NCI-H146 treated with DMSO at 0.1 percent for 48 hours (cell line): ENCODE measurements around the gene C4orf50.
"Not testable (repeated sequence)": the region's sequence is repeated elsewhere in the genome, so short reads cannot be mapped to it uniquely, and the experiment has no call there.

ENCODE experiments used
- DNase-seq: peaks from one replicate; lab custom pipeline; 2025; ENCODE audit not compliant: unreplicated experiment; lab: John Stamatoyannopoulos, UW

Gene C4orf50

DNA sequence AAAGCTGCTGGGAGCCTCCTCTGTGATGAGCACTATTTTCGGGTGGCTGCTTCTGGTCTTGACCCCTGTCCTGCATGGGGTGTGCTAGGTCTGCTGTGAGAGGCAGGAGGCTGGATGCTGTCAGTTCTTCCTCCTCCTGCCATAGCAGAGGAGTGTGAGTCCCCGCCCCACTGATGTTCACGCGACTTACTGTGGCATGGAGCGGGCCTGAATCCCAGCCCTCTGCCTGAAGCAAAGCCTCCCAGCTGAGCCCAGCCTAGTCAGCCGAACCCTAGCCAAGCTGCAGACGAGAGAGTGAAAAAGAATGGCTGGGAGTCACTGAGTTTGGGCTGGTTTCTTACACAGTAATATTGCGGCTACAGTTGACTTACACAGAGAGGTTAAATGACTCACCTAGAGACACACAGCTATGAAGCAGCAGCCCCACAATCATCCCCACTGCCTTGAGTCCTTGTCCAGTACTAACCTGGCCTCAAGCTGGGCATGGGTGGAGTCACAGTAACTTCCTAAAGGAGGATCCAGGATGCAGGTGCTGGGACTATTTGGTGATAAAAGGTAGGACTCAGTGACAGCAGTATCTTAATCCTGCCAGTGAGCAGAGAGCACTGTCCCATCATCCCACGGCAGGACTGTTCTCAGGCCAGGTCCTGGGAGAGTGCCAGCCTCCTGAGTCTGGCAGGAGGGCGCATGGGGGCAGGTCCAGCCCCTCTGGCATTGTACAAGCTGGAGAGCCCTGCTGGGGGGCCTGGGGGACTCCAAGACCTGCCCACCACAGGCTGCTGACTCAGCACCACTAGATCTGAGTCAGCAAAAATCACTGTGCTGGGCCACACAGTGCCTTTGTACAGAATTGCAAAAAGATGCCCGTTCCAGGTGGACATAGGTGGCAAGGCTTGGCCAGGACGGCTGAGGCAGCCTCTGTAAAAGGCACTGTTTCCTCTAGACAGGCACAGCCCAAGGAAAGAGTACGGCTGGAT is 65.0 kb downstream of the C4orf50 start:
- no peak for DNase-seq

DNA sequence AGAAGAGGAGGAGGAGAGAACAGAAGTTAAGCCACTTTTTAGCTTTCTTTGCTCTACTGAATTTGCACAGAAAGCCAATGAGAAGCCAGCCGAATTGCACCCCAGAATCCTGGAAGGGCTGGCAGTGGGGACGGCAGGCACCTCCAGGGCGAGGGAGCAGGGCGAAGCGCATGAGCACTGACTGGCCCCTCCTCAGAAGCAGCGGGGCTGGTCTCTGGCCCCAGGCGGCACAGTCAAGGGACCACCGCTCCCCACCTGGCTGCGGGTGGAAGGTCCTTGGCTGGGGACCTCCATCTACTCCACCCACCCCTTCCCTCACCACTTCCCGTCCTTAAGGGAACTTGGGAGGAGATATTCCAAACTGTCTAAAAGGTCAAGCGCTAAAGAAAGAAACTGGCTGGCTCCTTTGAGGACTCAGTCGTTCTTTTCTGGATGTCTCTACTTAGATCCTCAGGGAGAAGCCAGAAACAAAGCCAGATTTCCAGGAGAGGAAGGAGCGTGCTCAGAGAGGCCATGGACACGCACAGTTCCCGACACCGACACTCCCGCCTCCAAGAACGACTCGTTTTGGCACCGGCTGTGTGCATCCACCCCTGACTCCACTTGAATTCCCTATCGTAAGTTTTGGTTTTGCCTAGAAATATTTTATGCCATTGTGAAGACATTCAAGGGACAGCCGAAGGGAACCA is 65.8 kb downstream of the C4orf50 start:
- no peak for DNase-seq

DNA sequence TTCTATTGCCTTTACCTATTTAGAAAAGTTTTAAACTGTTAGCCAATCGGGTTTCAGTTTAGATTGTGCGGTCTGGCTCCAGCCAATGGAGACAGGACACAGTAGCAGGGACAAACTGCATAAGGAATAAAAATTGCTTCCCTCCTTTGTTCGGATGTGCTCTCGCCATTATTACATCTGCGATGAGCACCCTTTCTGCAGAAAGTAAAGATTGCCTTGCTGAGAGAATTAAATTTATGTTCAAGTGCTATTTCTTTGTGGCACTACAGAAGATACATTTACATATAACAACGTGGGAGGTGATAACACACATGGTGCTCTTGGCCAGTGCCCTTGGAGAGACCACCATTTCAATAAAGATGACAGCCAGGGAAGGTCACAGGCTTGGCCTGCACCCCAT is 71.6 kb downstream of the C4orf50 start:
- DNase-seq = not testable (repeated sequence)

DNA sequence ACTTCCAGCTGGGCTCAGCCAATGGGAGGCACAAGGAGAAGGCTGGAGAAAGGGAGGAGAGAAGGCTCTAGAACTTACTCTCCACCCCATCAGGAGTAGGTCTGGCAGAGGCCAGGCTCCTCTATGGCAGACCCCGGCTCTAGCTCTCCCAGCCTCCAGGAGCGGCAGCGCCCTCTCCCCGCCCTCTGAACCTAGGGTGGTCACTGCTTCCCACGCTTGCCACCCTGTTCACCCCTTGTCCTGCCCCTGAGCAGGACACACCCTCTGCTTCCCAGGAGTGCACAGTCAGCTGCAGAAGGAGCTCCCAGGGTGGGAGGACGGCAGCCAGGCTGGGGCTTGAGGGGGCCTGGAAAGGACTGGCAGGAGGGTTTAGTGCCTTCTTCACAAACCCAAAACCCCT is 72.3 kb downstream of the C4orf50 start:
- no peak for DNase-seq

DNA sequence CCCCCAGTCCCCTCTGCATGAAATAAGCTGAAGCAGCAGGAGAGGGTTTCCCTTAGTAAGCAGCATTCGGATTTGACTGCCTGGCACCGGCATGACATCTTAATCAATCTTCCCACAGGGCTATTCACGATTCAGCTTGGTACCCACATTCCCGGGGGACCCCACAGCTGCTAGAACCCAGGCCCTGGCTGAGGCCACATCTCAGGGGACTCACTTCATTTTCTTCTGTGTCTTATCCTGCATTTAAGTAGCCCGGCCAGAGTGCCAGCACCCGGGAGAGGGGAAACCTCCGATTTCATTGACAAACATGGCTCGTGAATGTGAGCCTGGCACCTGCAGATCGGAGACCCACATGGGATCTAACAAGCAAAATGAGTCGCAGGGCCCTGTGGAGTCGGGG is 73.1 kb downstream of the C4orf50 start:
- no peak for DNase-seq

DNA sequence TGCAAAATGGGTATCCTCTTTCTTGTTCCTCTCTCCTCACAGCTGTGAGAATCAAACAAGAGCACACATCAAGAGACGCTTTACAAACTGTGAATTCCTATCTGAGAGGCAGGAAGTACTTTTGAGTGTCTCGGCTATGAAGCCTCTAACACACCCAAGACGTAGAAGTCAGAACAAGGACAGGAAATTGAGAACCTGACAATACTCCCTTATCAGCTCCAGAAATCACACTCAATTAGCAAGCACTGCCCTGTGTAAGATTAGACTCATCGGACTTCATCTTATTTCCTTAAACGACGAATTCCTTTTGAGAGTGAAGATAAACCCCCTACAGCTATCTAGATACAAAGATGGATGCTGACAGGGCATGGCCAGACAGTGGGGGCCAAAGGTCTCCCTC is 74.7 kb downstream of the C4orf50 start:
- no peak for DNase-seq

DNA sequence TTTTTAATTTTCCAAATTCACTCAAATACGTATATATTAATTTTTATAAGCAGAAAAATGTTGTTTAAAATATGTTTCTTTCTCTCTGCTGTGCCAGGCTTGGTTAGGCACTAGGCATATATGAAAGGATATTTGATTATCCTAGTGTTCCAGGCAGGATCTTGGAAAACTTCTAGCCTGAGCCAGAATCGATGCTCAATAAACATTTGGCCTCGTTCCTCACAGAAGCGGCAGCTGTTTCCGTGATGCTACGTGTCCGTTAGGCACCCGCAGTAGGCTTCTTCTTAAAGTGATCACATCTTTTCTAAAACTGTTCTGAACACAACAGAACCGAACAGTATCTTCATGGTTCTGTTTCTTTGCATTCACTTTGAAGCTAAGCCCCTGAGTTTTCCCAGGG is 75.3 kb downstream of the C4orf50 start:
- DNase-seq = no peak

DNA sequence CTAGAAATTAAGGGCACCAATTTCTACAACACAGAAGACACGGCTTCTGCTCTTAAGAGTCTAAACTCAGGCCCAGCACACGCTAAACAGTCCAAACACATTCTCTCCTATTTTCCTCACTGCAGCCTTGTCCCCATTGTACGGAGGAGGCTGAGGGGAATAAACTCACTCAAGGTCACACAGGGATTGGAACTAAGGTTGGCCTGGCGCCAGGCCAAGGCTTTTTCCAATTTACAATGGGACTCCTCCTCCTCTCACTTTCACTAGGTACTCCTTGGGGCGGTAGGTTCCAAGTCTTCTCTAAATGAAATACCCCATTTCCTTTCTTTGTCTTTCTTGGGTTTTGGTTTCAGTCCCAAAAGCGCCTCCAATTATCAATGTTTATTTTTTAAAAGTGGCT is 76.6 kb downstream of the C4orf50 start:
- DNase-seq = no peak

DNA sequence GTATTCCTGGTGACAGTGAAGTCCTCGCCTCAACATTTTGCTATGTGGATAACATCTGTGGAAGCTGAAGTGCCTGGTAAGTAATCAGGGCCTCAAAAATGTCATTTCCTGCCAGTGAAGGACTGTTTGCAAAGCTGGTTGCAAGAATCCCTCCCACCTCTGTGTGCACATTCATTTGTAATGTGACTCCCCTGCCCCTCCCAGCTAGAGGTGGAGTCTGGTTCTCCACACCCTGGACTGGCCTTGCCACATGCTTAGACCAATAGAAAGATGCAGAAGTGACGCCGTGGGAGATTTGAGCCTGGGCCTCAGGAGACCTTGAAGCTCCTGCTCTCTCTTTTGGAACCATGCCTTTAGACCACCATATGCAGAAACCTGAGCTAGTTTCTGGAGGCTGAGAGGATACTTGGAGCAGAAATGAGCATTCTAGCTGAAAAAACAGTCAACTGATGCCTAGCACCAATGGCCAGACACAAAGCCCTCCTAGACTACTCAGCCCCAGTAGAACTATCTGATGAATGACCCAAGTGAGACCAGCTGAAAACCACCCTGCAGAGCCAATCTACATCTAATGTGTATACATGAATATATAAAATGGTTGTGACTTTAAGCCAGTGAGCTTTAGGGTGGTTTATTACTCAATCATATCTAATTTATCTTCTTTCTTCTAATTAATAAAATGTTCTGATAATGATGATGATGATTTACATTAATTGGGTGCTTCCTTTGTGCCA is 77.6 kb downstream of the C4orf50 start:
- DNase-seq = peak; percentile 35

DNA sequence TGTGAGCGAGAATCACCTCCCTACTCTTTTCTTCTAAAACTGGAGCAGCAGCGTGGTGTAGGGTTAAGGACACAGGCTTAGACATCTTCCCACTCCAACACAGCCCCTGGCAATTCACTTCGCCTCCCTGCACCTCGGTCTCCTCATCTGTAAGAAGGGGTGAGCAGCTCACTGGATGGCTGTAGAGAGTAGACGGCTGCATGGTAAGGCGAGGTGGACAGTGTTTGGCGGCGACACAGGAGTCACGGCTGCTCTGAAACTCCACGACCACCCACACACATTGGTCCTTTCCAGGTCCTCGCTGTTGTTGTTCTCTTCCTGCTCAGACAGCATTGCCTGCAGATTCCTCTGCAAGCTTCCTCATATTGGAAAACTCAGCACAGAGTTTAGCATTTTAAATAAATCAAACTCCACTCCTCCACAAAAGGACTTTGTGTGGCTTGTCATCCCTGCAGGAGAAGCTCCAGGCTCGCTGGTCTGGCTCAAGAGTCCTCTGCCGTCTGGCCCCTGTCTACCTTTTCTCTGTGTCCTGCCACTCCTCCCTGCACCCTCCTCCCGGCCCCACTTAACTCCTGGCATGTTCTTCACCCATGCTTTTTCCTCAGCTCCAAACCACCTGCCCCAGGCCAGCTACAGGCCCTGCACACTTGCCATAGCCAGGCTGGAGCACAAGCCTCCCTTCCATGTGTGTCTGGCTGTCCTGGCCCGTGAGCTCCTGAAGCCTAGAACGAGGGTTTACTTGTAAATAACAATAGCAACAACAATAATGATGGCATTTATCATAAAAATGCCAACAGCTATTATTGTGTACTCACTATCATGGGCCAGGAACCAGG is 84.0 kb downstream of the C4orf50 start:
- no peak for DNase-seq

DNA sequence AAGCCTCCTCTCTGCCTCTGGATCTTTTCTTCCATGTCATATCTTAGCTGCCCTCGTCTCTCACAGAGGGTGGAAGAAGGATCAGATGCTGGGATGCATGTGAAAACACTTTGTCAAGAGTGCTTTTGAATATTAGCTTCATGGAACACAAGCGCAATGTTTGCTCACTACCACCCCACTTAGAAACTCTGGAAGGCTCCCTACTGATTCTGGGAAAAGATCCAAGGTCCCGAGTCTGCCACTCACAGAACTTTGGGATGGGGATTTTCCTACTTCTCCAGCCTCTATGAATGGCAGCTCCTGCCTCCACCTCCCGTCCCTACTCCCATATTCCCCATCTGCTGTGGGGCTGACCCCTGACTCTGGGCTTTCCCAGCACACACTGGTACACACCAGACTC is 85.1 kb downstream of the C4orf50 start:
- peak; percentile 15 for DNase-seq

DNA sequence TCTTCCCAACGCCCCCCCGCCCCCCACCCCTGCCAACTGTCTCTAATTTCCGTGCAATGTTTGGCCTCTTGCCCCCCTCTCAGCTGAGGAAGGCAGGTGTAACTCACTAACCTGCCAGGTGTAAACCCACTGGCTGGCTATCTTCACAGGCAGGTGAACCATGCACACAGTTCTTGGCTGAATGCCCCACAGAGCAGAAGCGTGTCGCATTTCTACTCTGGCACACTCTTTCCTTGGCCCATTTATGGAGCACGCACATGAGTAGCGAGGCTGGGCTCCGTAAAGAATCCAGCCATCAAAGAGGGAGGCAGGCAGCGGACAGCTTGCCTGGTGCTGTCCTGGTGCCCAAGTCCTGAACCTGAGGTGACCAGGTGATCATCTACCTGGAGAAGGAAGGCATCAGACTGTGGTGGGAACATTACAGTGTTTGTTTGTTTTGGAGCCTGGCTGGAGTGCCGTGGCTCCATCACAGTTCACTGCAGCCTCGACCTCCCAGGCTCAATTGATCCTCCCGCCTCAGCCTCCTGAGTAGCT is 86.1 kb downstream of the C4orf50 start:
- DNase-seq = peak; percentile 75

DNA sequence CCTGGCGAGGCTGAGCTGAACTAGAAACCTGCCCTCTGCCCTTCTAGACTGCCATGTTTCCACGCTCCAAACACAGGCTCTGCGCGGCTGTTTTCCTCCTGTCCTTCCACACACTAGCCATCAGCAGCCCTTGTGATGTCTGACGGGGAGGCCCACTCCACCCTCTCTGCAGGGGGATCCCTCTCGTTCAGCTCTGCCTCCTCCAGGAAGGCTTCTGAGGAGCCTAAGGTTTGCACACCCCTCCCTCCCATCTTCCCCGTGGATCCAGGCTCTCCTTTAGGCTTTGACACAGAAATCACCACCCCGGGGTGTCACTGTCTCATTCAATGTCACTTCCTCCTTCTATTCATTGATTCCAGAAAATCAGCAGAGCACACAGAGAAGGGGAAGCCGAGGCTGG is 86.7 kb downstream of the C4orf50 start:
- DNase-seq = no peak

DNA sequence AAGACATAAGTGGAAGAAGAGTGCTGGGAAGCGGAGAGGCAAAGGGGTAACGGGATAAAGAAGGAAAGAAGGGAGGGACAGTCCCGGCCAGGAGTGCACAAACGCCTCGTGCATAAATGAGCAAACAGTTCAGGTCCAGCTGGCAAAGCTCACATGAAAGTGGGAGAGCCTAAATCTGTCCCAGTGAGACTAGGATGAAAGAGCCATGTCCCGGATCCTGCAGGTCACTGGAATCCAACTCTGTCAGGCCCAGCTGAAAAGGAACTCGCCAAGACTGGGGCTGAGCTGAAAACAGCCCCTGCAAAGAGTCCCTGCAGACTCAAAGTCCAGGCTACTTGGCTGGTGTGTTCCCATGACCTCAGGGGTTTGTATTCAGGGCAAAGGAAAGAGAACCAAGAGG is 87.4 kb downstream of the C4orf50 start:
- DNase-seq = no peak

DNA sequence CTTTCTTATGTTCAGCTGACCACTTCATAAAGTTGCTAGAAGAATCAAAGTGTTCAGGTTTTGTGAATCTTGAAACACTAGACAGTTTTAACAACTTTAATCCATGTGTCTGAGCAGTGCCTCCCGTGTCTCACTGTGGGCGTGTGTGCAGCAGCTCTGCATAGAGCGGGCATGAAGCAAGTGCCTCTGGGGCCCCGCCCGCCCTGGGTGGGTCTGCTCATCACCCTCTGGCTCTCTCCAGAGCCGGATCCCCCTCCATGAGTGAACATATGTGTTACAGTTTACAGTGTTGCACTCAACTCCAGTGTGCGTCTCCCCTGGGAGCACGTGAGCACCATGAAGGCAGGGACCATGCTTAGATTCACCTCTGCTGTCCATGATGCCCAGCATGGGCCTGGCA is 87.8 kb downstream of the C4orf50 start:
- no peak for DNase-seq

DNA sequence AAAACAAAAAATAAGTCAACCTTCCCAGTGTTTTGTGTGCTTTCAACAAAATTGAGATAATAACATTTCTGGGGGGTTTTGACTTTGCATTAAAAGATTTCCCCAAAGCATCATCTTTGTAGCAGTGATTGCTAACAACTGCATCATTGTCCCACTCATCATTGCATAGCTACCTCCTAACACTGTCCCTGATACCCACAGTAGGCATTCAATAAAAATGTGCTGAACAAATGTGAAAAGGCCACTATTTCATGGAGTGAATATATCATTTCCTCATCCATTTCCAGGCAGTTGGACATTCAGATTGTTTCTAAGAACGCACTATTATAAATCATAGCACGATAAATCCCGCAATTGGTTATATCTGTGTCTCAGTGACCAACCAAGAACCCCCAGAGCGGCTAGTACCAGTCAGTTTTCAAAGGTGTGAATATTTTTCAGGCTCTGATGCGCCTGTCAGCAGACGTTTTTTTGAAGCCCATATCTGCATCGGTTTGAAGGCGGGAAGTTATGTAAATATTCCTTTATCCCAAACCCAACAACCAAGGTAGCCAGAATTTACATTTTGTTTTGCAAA is 89.3 kb downstream of the C4orf50 start:
- DNase-seq = no peak

DNA sequence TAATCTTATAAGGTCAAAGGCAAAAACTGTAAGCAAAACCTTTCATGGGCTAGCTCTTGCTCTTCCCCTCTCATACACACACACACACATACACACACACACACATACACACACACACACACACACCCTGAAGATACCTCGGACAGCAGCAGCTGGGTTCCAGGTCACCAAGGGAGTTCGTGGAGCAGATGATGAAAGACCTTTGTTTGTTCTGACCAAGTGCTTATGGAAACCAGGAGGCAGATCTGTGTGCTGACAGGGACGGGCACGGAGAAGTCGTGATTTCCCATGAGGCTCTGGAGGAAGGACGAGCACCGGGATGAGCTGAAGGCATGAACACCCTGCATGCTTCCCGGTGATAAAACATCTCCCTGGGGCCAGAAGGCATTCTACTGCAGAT is 90.0 kb downstream of the C4orf50 start:
- no peak for DNase-seq

DNA sequence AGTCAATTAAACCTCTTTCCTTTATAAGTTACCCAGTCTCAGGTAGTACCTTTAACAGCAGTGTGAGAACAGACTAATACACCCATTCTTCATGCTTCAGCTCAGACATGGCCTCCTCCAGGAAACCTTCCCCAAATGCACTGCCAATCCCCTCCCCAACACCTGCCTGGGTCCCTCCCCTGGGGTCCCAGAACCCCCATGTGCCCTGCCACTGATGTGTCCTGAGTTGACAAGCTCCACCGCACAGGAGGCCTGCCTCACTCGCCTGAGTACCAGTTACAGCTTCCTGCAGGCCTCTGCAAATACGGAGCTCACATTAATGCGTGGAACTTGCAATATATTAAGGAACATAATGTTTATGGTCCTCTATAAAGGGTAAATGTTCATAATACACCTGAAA is 90.5 kb downstream of the C4orf50 start:
- DNase-seq = no peak

DNA sequence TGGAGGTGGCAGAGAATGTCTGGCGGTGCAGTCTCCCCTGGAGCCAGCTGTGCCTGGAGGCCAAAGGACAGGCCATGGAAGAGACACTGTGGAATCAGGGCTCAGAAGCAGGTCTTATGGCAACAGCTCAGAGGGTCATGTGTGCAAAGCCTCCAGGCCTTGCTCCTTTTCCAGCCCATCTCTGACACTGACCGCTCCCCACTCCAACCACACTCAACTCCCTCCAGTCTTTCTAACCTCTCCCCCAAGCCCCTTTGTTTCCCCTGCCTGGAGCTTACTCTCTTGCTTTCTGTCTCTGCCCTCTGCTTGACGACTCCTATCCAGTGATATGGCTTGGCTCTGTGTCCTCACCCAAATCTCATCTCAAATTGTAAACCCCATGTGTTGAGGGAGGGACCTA is 91.1 kb downstream of the C4orf50 start:
- no peak for DNase-seq

DNA sequence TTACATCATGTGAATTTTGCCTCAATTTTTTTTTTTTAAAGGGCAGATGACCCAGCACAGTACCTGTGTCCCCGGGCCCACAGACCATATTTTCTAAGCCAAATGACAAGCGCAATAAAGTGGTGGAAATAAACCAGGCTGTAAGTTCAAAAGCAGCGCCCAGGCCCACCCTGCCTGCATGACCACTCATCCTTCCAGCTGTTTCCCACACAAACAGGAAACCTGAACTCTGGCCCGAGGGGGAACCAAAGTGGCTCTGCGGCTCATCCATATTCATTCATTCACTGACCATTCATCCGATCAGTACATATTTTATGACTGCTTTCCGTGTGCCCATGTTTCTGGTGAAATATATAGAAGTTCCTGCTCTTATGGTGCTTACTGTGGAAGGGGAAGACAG is 91.6 kb downstream of the C4orf50 start:
- no peak for DNase-seq
